ENCODE results near the gene DGKB.

The DGKB gene

DNA sequence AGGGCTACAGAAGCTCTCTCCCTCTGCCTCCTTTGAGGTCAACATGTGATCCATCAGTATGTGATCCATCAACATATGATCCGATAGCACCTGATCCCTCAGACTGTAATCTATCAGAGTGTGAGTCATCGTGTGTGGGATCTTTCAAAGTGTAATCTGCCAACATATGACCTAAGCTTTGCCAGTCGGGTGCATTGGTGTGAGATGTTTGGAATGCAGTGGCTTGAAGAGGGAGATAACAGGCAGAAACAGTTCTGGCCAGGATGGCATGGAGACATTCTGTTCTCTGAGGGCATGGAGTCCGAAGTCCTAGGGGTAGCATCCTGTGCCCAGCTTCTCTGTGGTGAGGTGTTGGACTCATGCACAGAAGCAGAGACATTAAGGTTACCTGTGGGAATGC lies 695.4 kb downstream of the DGKB start:
- peak; percentile 27 for DNase-seq (ENCODE audit: low read depth)
- TF ChIP-seq CTCF (conservative IDR thresholded peaks at IDR 0.05; ENCODE audit: low read depth, low read length): no peak
- H3K4me3 ChIP-seq (ENCODE audit: low read depth, low read length): no peak overlapping the region

DNA sequence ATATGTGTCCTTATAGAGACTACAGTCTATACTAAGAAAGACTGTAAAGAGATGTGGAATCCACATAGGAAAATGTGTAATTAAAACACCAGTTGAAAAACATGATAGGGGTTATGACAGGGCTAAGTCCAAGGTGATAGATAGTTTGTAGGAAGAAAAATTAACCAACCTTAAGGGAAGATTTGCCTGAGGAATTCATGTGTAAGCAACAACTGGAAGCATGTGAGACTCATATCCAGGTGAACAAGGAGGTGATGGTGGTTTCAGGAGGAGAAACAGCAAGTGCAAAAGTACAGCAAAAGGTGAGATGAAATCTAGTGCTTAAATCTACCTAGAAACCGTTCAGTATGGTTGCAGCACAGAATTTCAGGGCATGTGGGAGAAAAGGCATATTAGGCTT lies 696.4 kb downstream of the DGKB start:
- TF ChIP-seq CTCF (conservative IDR thresholded peaks at IDR 0.05; ENCODE audit: low read depth, low read length): no peak
- DNase-seq (ENCODE audit: low read depth): no peak
- H3K4me3 ChIP-seq (ENCODE audit: low read depth, low read length): no peak overlapping the region

DNA sequence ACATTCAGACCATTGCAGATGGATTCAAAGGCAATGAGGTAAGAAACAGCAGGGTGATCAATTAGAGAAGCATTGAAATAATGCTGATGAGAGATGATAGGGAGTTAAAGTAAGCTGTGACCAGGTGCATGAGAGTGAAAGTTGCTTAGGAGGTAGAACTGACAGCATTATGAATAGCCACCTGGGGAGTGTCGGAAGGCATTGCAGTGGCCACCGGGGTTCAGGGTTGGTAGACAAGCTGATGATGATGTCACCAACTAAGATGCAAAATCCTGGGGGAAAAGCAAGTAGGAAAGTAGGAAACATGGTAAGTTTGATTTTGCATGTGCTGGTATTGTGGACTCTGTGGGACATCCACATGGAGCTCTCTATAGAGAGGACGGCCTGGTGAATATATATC lies 701.2 kb downstream of the DGKB start:
- no peak for DNase-seq (ENCODE audit: low read depth)
- no peak overlapping the region for H3K4me3 ChIP-seq (ENCODE audit: low read depth, low read length)
- TF ChIP-seq CTCF (conservative IDR thresholded peaks at IDR 0.05; ENCODE audit: low read depth, low read length): no peak

- TF ChIP-seq CTCF (conservative IDR thresholded peaks at IDR 0.05; ENCODE audit: low read depth, low read length): no peak
These were observed 703.2 kb downstream of the DGKB start for GRCh38 chr7:14199336-14199735.

DNA sequence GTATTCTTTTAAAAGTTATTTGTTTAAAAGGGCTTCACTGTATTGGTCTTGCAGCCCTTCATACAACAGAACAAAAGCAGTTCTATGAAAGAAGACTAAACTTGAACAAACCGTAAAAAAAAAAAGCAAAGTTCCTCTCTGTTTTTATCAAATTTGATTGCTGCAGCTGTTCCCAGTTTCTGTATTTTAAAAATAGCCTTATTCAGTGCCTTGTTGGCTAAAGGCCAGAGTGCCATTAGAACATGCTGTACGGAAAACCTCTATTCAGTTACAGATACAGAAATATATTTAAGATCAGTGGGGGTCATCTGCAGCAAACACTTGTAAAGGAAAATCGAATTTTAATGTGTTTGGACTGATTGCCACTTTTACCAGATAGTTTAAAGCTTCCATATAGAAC lies 705.3 kb downstream of the DGKB start:
- no peak overlapping the region for H3K4me3 ChIP-seq (ENCODE audit: low read depth, low read length)
- DNase-seq (ENCODE audit: low read depth): peak; percentile 83

More at GRCh38 chr7:14199336-14199735, 703.2 kb downstream of the DGKB start:
- no peak for DNase-seq (ENCODE audit: low read depth)
- no peak overlapping the region for H3K4me3 ChIP-seq (ENCODE audit: low read depth, low read length)

GRCh38 chr7:14196555-14196954 lies 706.0 kb downstream of the DGKB start:
- no peak for TF ChIP-seq CTCF (conservative IDR thresholded peaks at IDR 0.05; ENCODE audit: low read depth, low read length)
- peak; percentile 28 for DNase-seq (ENCODE audit: low read depth)
- H3K4me3 ChIP-seq (ENCODE audit: low read depth, low read length): no peak overlapping the region

More for the DNA sequence above, 705.3 kb downstream of the DGKB start:
- no peak for TF ChIP-seq CTCF (conservative IDR thresholded peaks at IDR 0.05; ENCODE audit: low read depth, low read length)

- DNase-seq (ENCODE audit: low read depth): peak; percentile 68
These were observed 706.7 kb downstream of the DGKB start for GRCh38 chr7:14195871-14196270.

More at GRCh38 chr7:14195871-14196270, 706.7 kb downstream of the DGKB start:
- no peak for TF ChIP-seq CTCF (conservative IDR thresholded peaks at IDR 0.05; ENCODE audit: low read depth, low read length)
- no peak overlapping the region for H3K4me3 ChIP-seq (ENCODE audit: low read depth, low read length)
